Measurements from ENCODE around the gene SOX12. TPM values are rescaled to one million over a fixed set of nuclear protein-coding genes. Genes with fewer than 3 reads are reported as not detected.

SOX12 gene
- polyA plus RNA-seq, 1 of the 3 experiments (the other 2 are of a cell fraction), result 11.3 TPM

- TF ChIP-seq CTCF (IDR thresholded peaks at IDR 0.05), result no peak
These were observed 2.9 kb downstream of the SOX12 start (continued) for GRCh38 chr20:328027-328974.

- Histone ChIP-seq H3K4me1 (ENCODE audit: control insufficient read depth in 1 of 2, insufficient read depth in 2 of 2, low read depth in 1 of 2, low read length in 1 of 2) (peaks cover 22 to 31% of the 10 kb centered on the region in 2 experiments; a peak in 3 of 4 replicates), H3K36me3 (replicated peaks in 1 of 2; ENCODE audit: control insufficient read depth in 1 of 2, insufficient read depth in 2 of 2, low read length in 1 of 2) (peaks cover 7 to 18% of the 10 kb centered on the region in 2 experiments), H2AFZ (ENCODE audit: low read depth) (no peak overlapping the region), H3K9me3 (no peaks in the 10 kb centered on the region), H4K20me1 (ENCODE audit: insufficient read depth) (peaks cover 46% of the 10 kb centered on the region), H3K27me3 (ENCODE audit: insufficient read depth) (no peaks in the 10 kb centered on the region), H3F3A (replicated peaks; ENCODE audit: insufficient read depth) (peaks cover 28% of the 10 kb centered on the region), H3K79me2 (ENCODE audit: insufficient read depth) (peaks cover 37% of the 10 kb centered on the region), H3K27ac (ENCODE audit: low read depth in 2 of 2, low read length in 1 of 2) (peak overlapping the region in 1 of 2 experiments; percentile 55; a peak in 2 of 4 replicates), H3K4me3 (ENCODE audit: low read depth in 2 of 2, low read length in 1 of 2) (peak overlapping the region in 1 of 2 experiments; percentile 98; a peak in 2 of 4 replicates), H3K9ac (no peak overlapping the region), H3K4me2 (peak overlapping the region; percentile 99), H3K9me2 (no peaks in the 10 kb centered on the region)
- no peak for TF ChIP-seq RFX5 (IDR thresholded peaks at IDR 0.05; ENCODE audit: low read length)
- no peak for TF ChIP-seq USF1 (IDR thresholded peaks at IDR 0.05; ENCODE audit: borderline replicate concordance, low read depth)
- TF ChIP-seq CHD2 (IDR thresholded peaks at IDR 0.05; ENCODE audit: low read length, partially characterized antibody), result no peak
- TF ChIP-seq SIN3A (IDR thresholded peaks at IDR 0.05; ENCODE audit: borderline replicate concordance, low read depth, low read length), result no peak
- no peak for TF ChIP-seq MXI1 (IDR thresholded peaks at IDR 0.05; ENCODE audit: low read depth, low read length)
- TF ChIP-seq RAD21 (IDR thresholded peaks at IDR 0.05; ENCODE audit: low read length), result no peak
- no peak for TF ChIP-seq REST (IDR thresholded peaks at IDR 0.05; ENCODE audit: low read depth, low read length)
- no peak for TF ChIP-seq GATA2 (CRISPR knock-in tag; IDR thresholded peaks at IDR 0.05)
- TF ChIP-seq USF2 (IDR thresholded peaks at IDR 0.05; ENCODE audit: borderline replicate concordance, low read depth, low read length), result no peak
- no peak for TF ChIP-seq TEAD4 (IDR thresholded peaks at IDR 0.05; ENCODE audit: borderline replicate concordance, insufficient read depth)
- TF ChIP-seq FOSL2 (IDR thresholded peaks at IDR 0.05; ENCODE audit: borderline replicate concordance, low read depth), result no peak
- POLR2A ChIA-PET, result interaction anchor here (4.7 kb wide), 1 partner anchor 17 kb away, joined by 39 read pairs; the partner anchor contains the start of gene NRSN2
- no peak for DNase-seq
- CTCF ChIA-PET, result interaction anchor here (1.0 to 5.9 kb wide), 9 partner anchors 18 to 121 kb away, joined by 3 to 65 read pairs (median 6); partner anchors contain the start of gene NRSN2
- 72% methylated on average over 7 of the region's 7 CpGs for whole genome bisulfite sequencing (ENCODE audit: low lambda C conversion rate)
These were observed 3.8 kb downstream of the SOX12 start for GRCh38 chr20:328975-329695.

All from SK-N-SH (cell line).